IPS DF 6.9 (cell line): ENCODE results near the gene RAD51B.

ENCODE experiments used
- DNase-seq: peaks from one replicate; pipeline ENCODE4 v3.0.0-alpha.2; 2013; ENCODE audit warnings: low read depth, low spot score
- H3K27ac ChIP-seq: one replicate; pipeline ENCODE4 v1.5.1; 2013; ENCODE audit warnings: low read length, control low read depth
- H3K27me3 ChIP-seq: 2 replicates; pipeline ENCODE4 v1.6.1; 2013; ENCODE audit warnings: mild to moderate bottlenecking, low read length; ENCODE audit not compliant: control insufficient read depth, insufficient read depth
- H3K36me3 ChIP-seq: 2 replicates; pipeline ENCODE4 v1.6.1; 2013; ENCODE audit warnings: low read length; ENCODE audit not compliant: control insufficient read depth, insufficient read depth
- H3K4me1 ChIP-seq: 2 replicates; pipeline ENCODE4 v1.6.1; 2013; ENCODE audit warnings: low read length; ENCODE audit not compliant: control insufficient read depth, insufficient read depth
- H3K4me3 ChIP-seq: 2 replicates; pipeline ENCODE4 v1.5.1; 2013; ENCODE audit warnings: mild to moderate bottlenecking, low read length
- H3K9me3 ChIP-seq: 2 replicates; pipeline ENCODE4 v1.6.1; 2013; ENCODE audit warnings: low read length, inconsistent platforms; ENCODE audit not compliant: control insufficient read depth, insufficient read depth
- WGBS: extraction: QIAGEN DNeasy Blood & Tissue Kit; methylation state at CpG from one replicate; pipeline ENCODE4 v1.1.7; 2013; ENCODE audit warnings: mixed read lengths, missing lambda C conversion rate; ENCODE audit not compliant: insufficient read length, insufficient coverage; 5-methylcytosine and 5-hydroxymethylcytosine counted together

The RAD51B gene

GRCh38 chr14:68735856-68736255 lies 916.3 kb downstream of the RAD51B start:
- no peaks in the 10 kb centered on the region for H3K9me3 ChIP-seq
- no peaks in the 10 kb centered on the region for H3K36me3 ChIP-seq
- DNase-seq, result no peak
- H3K4me3 ChIP-seq, result no peak overlapping the region
- WGBS, result no CpG with 5 or more reads among the region's 4 CpGs
- H3K27me3 ChIP-seq, result no peaks in the 10 kb centered on the region
- peaks cover 6% of the 10 kb centered on the region for H3K4me1 ChIP-seq
- no peak overlapping the region for H3K27ac ChIP-seq

GRCh38 chr14:68736471-68736871 lies 916.9 kb downstream of the RAD51B start:
- no peaks in the 10 kb centered on the region for H3K27me3 ChIP-seq
- no peak overlapping the region for H3K27ac ChIP-seq
- DNase-seq, result no peak
- peaks cover 2% of the 10 kb centered on the region for H3K4me1 ChIP-seq
- H3K36me3 ChIP-seq, result no peaks in the 10 kb centered on the region
- no peaks in the 10 kb centered on the region for H3K9me3 ChIP-seq
- H3K4me3 ChIP-seq, result no peak overlapping the region
- no CpG with 5 or more reads among the region's 7 CpGs for WGBS

DNA sequence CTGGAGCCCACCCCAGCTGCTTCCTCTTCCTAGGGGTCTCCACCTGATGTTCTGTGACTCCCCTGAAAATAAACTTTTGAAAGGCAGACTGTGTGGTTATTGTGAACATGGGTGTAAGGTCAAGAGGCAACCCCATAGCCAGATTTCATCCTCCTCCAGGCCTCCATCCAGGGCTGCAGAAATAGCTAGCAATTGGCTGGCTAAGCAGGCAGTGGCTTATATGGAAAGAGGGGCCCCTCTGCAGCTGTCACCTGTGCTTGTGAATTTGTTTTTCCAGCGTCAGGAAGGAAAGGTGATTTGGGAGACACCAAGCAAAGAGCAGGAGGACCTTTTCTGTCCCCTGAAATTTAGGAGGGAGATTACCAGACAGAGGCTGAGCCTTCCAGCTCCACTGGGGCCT lies 917.5 kb downstream of the RAD51B start:
- no peak for DNase-seq
- no peaks in the 10 kb centered on the region for H3K9me3 ChIP-seq
- peaks cover 2% of the 10 kb centered on the region for H3K4me1 ChIP-seq
- no peaks in the 10 kb centered on the region for H3K36me3 ChIP-seq
- H3K27ac ChIP-seq, result no peak overlapping the region
- no CpG with 5 or more reads among the region's 1 CpG for WGBS
- no peaks in the 10 kb centered on the region for H3K27me3 ChIP-seq
- H3K4me3 ChIP-seq, result no peak overlapping the region

DNA sequence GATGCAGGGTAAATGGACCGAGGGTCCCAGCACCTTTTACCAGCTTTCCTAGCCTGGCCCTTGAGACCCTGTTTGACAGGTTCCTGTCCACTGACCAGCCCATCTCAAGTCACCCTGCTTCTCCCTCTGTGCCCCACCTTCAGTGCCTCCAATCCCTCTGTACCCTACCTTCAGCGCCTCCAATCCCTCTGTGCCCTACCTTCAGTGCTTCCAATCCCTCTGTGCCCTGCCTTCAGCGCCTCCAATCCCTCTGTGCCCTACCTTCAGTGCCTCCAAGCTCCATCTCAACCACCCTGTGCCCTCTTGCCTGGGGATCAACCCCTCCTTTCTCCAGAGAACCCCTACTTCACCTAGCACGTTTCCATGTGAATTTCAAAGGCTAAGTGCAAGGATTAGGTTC lies 919.0 kb downstream of the RAD51B start:
- peaks cover 2% of the 10 kb centered on the region for H3K4me1 ChIP-seq
- WGBS, result no CpG with 5 or more reads among the region's 4 CpGs
- H3K4me3 ChIP-seq, result no peak overlapping the region

GRCh38 chr14:68739701-68740100 lies 920.1 kb downstream of the RAD51B start:
- Histone ChIP-seq H3K4me1 (peaks cover 2% of the 10 kb centered on the region), H3K4me3 (no peak overlapping the region), H3K27ac (no peak overlapping the region), H3K27me3 (no peaks in the 10 kb centered on the region), H3K36me3 (no peaks in the 10 kb centered on the region), H3K9me3 (no peaks in the 10 kb centered on the region)
- no peak for DNase-seq
- WGBS, result no CpG with 5 or more reads among the region's 7 CpGs

More for the DNA sequence above, 919.0 kb downstream of the RAD51B start:
- Histone ChIP-seq H3K27me3 (no peaks in the 10 kb centered on the region), H3K9me3 (no peaks in the 10 kb centered on the region), H3K36me3 (no peaks in the 10 kb centered on the region), H3K27ac (no peak overlapping the region)
- no peak for DNase-seq

- Histone ChIP-seq H3K27ac (no peak overlapping the region), H3K4me1 (peaks cover 2% of the 10 kb centered on the region), H3K9me3 (no peaks in the 10 kb centered on the region), H3K4me3 (no peak overlapping the region), H3K36me3 (no peaks in the 10 kb centered on the region), H3K27me3 (no peaks in the 10 kb centered on the region)
- DNase-seq, result no peak
- whole genome bisulfite sequencing, result no CpG with 5 or more reads among the region's 4 CpGs
These were observed 921.4 kb downstream of the RAD51B start for GRCh38 chr14:68740788-68741476.

GRCh38 chr14:68741477-68741791 lies 921.9 kb downstream of the RAD51B start:
- H3K36me3 ChIP-seq, result no peaks in the 10 kb centered on the region
- no peaks in the 10 kb centered on the region for H3K27me3 ChIP-seq
- H3K27ac ChIP-seq, result no peak overlapping the region
- H3K9me3 ChIP-seq, result no peaks in the 10 kb centered on the region
- no peak overlapping the region for H3K4me3 ChIP-seq
- no peak for DNase-seq
- H3K4me1 ChIP-seq, result peaks cover 2% of the 10 kb centered on the region

- Histone ChIP-seq H3K27ac (no peak overlapping the region), H3K36me3 (no peaks in the 10 kb centered on the region), H3K4me1 (no peaks in the 10 kb centered on the region), H3K4me3 (no peak overlapping the region), H3K27me3 (no peaks in the 10 kb centered on the region), H3K9me3 (no peaks in the 10 kb centered on the region)
- no CpG with 5 or more reads among the region's 6 CpGs for WGBS
- DNase-seq, result no peak
These were observed 922.4 kb downstream of the RAD51B start for GRCh38 chr14:68741839-68742470.

DNA sequence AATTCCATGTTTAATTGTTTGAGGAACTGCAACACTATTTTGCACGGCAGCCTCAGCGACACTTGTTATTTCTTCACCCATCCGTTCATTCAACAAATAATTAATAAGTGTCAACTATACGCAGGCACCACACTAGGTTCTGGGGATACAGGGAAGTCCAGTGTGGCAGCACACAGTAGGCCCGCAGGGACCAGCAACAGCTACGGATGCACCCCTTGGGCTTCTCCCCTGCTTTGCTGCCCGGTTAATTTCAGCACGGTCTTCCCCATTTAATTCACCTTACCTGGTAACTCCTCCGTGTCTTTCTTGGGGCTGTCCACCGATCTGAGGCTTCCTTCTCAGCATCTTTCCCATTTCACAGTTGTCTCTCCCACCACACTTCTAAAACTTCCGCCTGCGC lies 925.0 kb downstream of the RAD51B start:
- DNase-seq, result no peak
- WGBS, result no CpG with 5 or more reads among the region's 12 CpGs
- Histone ChIP-seq H3K4me3 (no peak overlapping the region), H3K9me3 (no peaks in the 10 kb centered on the region), H3K4me1 (no peaks in the 10 kb centered on the region; the same call in 1 of the 2 replicates), H3K27ac (no peak overlapping the region), H3K36me3 (no peaks in the 10 kb centered on the region), H3K27me3 (no peaks in the 10 kb centered on the region)

- no peaks in the 10 kb centered on the region for H3K36me3 ChIP-seq
- H3K27me3 ChIP-seq, result no peaks in the 10 kb centered on the region
- H3K9me3 ChIP-seq, result no peaks in the 10 kb centered on the region
- no peak overlapping the region for H3K4me3 ChIP-seq
- no peaks in the 10 kb centered on the region; the same call in 1 of the 2 replicates for H3K4me1 ChIP-seq
- WGBS, result no CpG with 5 or more reads among the region's 5 CpGs
- no peak for DNase-seq
- H3K27ac ChIP-seq, result no peak overlapping the region
These were observed 927.8 kb downstream of the RAD51B start for GRCh38 chr14:68747393-68747792.

DNA sequence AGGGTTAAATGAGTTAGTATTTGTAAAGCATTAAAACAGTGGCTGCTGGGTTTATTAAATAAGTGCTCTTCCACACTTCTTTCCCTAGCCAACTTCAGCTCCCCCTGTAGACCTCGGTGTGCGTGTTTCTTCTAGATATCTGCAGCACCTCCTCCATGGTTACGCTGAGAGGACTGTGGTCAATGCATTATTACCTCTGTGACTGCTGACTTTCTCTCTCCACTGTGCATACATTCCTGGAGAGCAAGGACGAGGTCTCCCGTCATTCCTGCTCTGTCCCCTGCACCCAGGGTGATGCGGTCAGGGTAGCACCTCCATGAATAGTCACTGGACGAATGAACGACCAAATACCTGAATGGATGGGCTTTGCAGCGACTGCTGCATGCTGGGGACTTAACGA lies 928.7 kb downstream of the RAD51B start:
- H3K4me3 ChIP-seq, result no peak overlapping the region
- no peaks in the 10 kb centered on the region; the same call in 1 of the 2 replicates for H3K4me1 ChIP-seq
- H3K9me3 ChIP-seq, result no peaks in the 10 kb centered on the region
- no peaks in the 10 kb centered on the region for H3K36me3 ChIP-seq
- WGBS, result no CpG with 5 or more reads among the region's 10 CpGs
- H3K27ac ChIP-seq, result no peak overlapping the region
- H3K27me3 ChIP-seq, result no peaks in the 10 kb centered on the region
- DNase-seq, result no peak
